ENCODE measurements around the gene ADCY2.

The ADCY2 gene

GRCh38 chr5:7372399-7372798 is 23.5 kb upstream of the ADCY2 start:
- TF ChIP-seq EZH2phosphoT487 (IDR thresholded peaks at IDR 0.05; ENCODE audit: borderline replicate concordance, low read length) (no peak), CTCF (IDR thresholded peaks at IDR 0.05; ENCODE audit: low read depth, low read length, poor library complexity, severe bottlenecking) (no peak)
- no peak overlapping the region for H3K27ac ChIP-seq (ENCODE audit: low read depth, low read length)
- H3K4me1 ChIP-seq (ENCODE audit: control insufficient read depth, low read length): no peaks in the 10 kb centered on the region
- H3K9me2 ChIP-seq (replicated peaks; ENCODE audit: control insufficient read depth, low read length): no peaks in the 10 kb centered on the region
- no peak overlapping the region for H3K4me2 ChIP-seq (ENCODE audit: low read length)
- H3K36me3 ChIP-seq (ENCODE audit: control insufficient read depth, low read length): no peaks in the 10 kb centered on the region
- no peaks in the 10 kb centered on the region for H4K20me1 ChIP-seq (ENCODE audit: control insufficient read depth, insufficient read depth, low read depth, low read length)
- no peaks in the 10 kb centered on the region for H3F3A ChIP-seq (ENCODE audit: control insufficient read depth, insufficient read depth)
- peaks cover 4% of the 10 kb centered on the region; the same call in 1 of the 2 replicates for H3K9me3 ChIP-seq (ENCODE audit: control insufficient read depth, insufficient read depth, low read length)
- H3K27me3 ChIP-seq (ENCODE audit: control insufficient read depth, low read length): no peaks in the 10 kb centered on the region
- no peak overlapping the region for H3K4me3 ChIP-seq (ENCODE audit: low read length)
- no peaks in the 10 kb centered on the region for H3K79me2 ChIP-seq (ENCODE audit: control insufficient read depth, low read length)

- Histone ChIP-seq H3K4me3 (ENCODE audit: low read length) (no peak overlapping the region), H3K9me2 (replicated peaks; ENCODE audit: control insufficient read depth, low read length) (no peaks in the 10 kb centered on the region), H3K4me2 (ENCODE audit: low read length) (no peak overlapping the region), H3K9me3 (ENCODE audit: control insufficient read depth, insufficient read depth, low read length) (peaks cover 4% of the 10 kb centered on the region; the same call in 1 of the 2 replicates), H3F3A (ENCODE audit: control insufficient read depth, insufficient read depth) (no peaks in the 10 kb centered on the region), H3K27ac (ENCODE audit: low read depth, low read length) (no peak overlapping the region), H3K4me1 (ENCODE audit: control insufficient read depth, low read length) (no peaks in the 10 kb centered on the region), H4K20me1 (ENCODE audit: control insufficient read depth, insufficient read depth, low read depth, low read length) (no peaks in the 10 kb centered on the region), H3K27me3 (ENCODE audit: control insufficient read depth, low read length) (no peaks in the 10 kb centered on the region), H3K79me2 (ENCODE audit: control insufficient read depth, low read length) (no peaks in the 10 kb centered on the region), H3K36me3 (ENCODE audit: control insufficient read depth, low read length) (no peaks in the 10 kb centered on the region)
- no peak for TF ChIP-seq CTCF (IDR thresholded peaks at IDR 0.05; ENCODE audit: low read depth, low read length, poor library complexity, severe bottlenecking)
- TF ChIP-seq EZH2phosphoT487 (IDR thresholded peaks at IDR 0.05; ENCODE audit: borderline replicate concordance, low read length): no peak
Measured at GRCh38 chr5:7374186-7374585, 21.8 kb upstream of the ADCY2 start.

- Histone ChIP-seq H3K27ac (ENCODE audit: low read depth, low read length) (no peak overlapping the region), H3F3A (ENCODE audit: control insufficient read depth, insufficient read depth) (no peaks in the 10 kb centered on the region), H3K4me3 (ENCODE audit: low read length) (no peak overlapping the region), H3K36me3 (ENCODE audit: control insufficient read depth, low read length) (no peaks in the 10 kb centered on the region), H3K9me2 (replicated peaks; ENCODE audit: control insufficient read depth, low read length) (no peaks in the 10 kb centered on the region), H4K20me1 (ENCODE audit: control insufficient read depth, insufficient read depth, low read depth, low read length) (no peaks in the 10 kb centered on the region), H3K79me2 (ENCODE audit: control insufficient read depth, low read length) (no peaks in the 10 kb centered on the region), H3K27me3 (ENCODE audit: control insufficient read depth, low read length) (no peaks in the 10 kb centered on the region), H3K9me3 (ENCODE audit: control insufficient read depth, insufficient read depth, low read length) (peaks cover 4% of the 10 kb centered on the region; the same call in 1 of the 2 replicates), H3K4me2 (ENCODE audit: low read length) (no peak overlapping the region), H3K4me1 (ENCODE audit: control insufficient read depth, low read length) (no peaks in the 10 kb centered on the region)
- TF ChIP-seq CTCF (IDR thresholded peaks at IDR 0.05; ENCODE audit: low read depth, low read length, poor library complexity, severe bottlenecking): no peak
- no peak for TF ChIP-seq EZH2phosphoT487 (IDR thresholded peaks at IDR 0.05; ENCODE audit: borderline replicate concordance, low read length)
Measured at GRCh38 chr5:7375457-7375856, 20.5 kb upstream of the ADCY2 start.

Measured in DOHH2 (cell line).